Sigmoid colon (tissue), 4 donors: ENCODE measurements around the gene PRSS38.

Source experiments
- EP300 ChIP-seq, 4 donors: sonication (generic); formaldehyde crosslinking; IDR thresholded peaks; one replicate each; pipeline ENCODE4 v1.6.1; 2017; ENCODE audit warnings: antibody characterized with exemption in 4 of 4
- POLR2A ChIP-seq, 2 donors: fragments of 450-650 bp; IDR thresholded peaks; one replicate each; pipeline ENCODE4 v1.6.1; 2016; ENCODE audit warnings: antibody characterized with exemption in 2 of 2, mild to moderate bottlenecking in 2 of 2, moderate library complexity in 2 of 2
- POLR2AphosphoS5 ChIP-seq, 4 donors: sonication (generic); formaldehyde crosslinking; IDR thresholded peaks; one replicate each; pipeline ENCODE4 v1.6.1; 2017; ENCODE audit warnings: antibody characterized with exemption in 4 of 4
- TF ChIP-seq, protein P1 (sequence below), 4 experiments: fragments of 450-650 bp in 3 of 4; fragments of 200-600 bp in 1 of 4; IDR thresholded peaks; one replicate each; pipeline ENCODE4 v1.5.1; 2016 to 2019; ENCODE audit warnings: antibody characterized with exemption in 4 of 4, mild to moderate bottlenecking in 3 of 4, moderate library complexity in 2 of 4

DNA sequence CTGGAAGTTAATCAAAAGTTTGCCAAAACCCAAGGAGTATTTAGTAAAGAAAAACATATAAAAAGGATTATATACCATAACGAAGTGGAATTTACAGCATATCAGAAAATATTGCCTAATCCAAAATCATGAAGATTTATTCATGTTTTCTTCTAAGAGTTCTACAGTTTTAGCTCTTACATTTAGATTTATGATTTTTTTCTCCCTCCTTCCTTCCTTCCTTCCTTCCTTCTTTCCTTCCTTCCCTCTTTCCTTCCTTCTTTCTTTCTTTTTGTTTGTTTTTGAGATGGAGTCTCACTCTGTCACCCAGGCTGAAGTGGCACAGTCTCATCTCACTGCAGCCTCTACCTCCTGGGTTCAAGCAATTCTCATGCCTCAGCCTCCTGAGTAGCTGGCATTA is 15.7 kb upstream of the PRSS38 start:
- TF ChIP-seq, protein P1, sequence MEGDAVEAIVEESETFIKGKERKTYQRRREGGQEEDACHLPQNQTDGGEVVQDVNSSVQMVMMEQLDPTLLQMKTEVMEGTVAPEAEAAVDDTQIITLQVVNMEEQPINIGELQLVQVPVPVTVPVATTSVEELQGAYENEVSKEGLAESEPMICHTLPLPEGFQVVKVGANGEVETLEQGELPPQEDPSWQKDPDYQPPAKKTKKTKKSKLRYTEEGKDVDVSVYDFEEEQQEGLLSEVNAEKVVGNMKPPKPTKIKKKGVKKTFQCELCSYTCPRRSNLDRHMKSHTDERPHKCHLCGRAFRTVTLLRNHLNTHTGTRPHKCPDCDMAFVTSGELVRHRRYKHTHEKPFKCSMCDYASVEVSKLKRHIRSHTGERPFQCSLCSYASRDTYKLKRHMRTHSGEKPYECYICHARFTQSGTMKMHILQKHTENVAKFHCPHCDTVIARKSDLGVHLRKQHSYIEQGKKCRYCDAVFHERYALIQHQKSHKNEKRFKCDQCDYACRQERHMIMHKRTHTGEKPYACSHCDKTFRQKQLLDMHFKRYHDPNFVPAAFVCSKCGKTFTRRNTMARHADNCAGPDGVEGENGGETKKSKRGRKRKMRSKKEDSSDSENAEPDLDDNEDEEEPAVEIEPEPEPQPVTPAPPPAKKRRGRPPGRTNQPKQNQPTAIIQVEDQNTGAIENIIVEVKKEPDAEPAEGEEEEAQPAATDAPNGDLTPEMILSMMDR (IDR thresholded peaks at IDR 0.05) = no peak
- no peak for TF ChIP-seq POLR2A (IDR thresholded peaks at IDR 0.05)
- no peak for TF ChIP-seq POLR2AphosphoS5 (IDR thresholded peaks at IDR 0.05)
- no peak for TF ChIP-seq EP300 (IDR thresholded peaks at IDR 0.05)
